Measurements from ENCODE around the gene PTPRR.

The PTPRR gene

DNA sequence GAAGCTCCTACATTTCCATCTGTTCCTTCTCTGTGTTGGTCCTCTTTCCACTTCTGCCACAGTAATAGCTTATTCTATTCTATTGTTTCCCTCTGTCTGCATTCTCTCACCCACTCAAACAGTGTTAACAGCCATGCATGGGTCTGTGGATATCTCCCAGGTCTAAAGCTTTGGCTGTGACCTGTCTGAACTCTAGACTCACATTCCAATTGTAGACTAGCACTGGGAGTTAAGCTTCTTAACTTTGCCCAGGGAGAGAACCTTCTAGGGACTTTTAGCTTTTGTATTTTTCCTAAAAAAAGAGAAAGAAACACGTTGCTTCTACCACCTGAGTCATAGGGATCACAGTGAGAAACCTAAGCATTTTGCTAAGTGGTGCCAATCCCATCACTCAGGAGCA, 36.7 kb downstream of the PTPRR start:
- Histone ChIP-seq H3K36me3 (ENCODE audit: insufficient read depth, insufficient read length, low read length) (no peaks in the 10 kb centered on the region), H3K9me3 (ENCODE audit: insufficient read depth, low read length) (no peaks in the 10 kb centered on the region), H3K27me3 (ENCODE audit: insufficient read depth, insufficient read length) (no peaks in the 10 kb centered on the region), H3K4me1 (ENCODE audit: insufficient read depth, insufficient read length) (no peaks in the 10 kb centered on the region), H3K9ac (ENCODE audit: insufficient read length, low read depth) (no peak overlapping the region), H3K4me3 (ENCODE audit: insufficient read length, low read depth) (no peak overlapping the region)
- DNase-seq (ENCODE audit: low read depth, low spot score) = no peak
- no peak for TF ChIP-seq SUZ12 (IDR thresholded peaks at IDR 0.05; ENCODE audit: extremely low read depth, insufficient read depth, insufficient read length)
- no peak for TF ChIP-seq YY1 (IDR thresholded peaks at IDR 0.05; ENCODE audit: insufficient read depth, insufficient read length)
- no peak for TF ChIP-seq ZNF274 (IDR thresholded peaks at IDR 0.05; ENCODE audit: low read depth, low read length)

DNA sequence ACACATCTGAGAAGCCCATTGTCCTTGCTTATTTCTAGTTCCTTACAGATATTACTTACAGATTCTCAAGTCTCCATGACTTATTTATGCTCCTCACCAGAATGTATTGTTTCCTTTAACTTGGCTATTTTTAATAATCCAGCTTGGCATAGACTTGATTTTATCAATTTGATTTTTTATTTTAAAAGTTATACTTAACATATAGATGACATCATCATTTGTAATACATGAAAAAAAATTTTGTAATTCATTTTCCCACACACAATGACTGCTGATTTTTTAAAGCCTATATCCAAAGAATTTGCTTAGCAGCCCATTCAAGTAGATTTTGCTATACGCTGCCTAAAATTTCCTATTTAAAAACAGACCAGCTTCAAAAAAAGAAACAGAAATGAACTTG, 39.8 kb downstream of the PTPRR start:
- H3K27me3 ChIP-seq (ENCODE audit: insufficient read depth, insufficient read length) = no peaks in the 10 kb centered on the region
- no peak for TF ChIP-seq YY1 (IDR thresholded peaks at IDR 0.05; ENCODE audit: insufficient read depth, insufficient read length)
- TF ChIP-seq SUZ12 (IDR thresholded peaks at IDR 0.05; ENCODE audit: extremely low read depth, insufficient read depth, insufficient read length) = no peak
- no peak for TF ChIP-seq ZNF274 (IDR thresholded peaks at IDR 0.05; ENCODE audit: low read depth, low read length)
- no peak overlapping the region for H3K4me3 ChIP-seq (ENCODE audit: insufficient read length, low read depth)
- no peaks in the 10 kb centered on the region for H3K9me3 ChIP-seq (ENCODE audit: insufficient read depth, low read length)
- no peaks in the 10 kb centered on the region for H3K4me1 ChIP-seq (ENCODE audit: insufficient read depth, insufficient read length)
- no peak for DNase-seq (ENCODE audit: low read depth, low spot score)
- no peaks in the 10 kb centered on the region for H3K36me3 ChIP-seq (ENCODE audit: insufficient read depth, insufficient read length, low read length)
- H3K9ac ChIP-seq (ENCODE audit: insufficient read length, low read depth) = no peak overlapping the region

DNA sequence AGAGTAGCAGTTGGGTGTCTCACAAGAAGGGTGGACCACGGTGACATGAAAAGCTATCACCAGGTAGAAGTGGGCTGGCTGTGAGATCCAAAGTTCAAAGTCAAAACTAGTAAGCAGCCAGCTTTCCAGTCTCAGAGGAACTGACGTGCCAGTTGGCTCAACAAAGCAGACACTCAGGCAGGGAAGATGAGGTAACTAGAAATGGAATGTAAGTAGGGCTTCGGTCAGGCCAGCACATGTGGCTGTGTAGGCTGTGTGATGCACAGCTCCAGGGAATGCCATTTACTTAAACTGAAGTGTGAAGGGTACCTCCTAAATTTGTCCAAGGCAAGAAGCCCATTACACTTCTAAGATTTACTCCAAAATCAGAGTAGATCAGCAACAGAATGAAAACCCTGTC, 43.6 kb downstream of the PTPRR start:
- no peak for DNase-seq (ENCODE audit: low read depth, low spot score)
- no peaks in the 10 kb centered on the region for H3K36me3 ChIP-seq (ENCODE audit: insufficient read depth, insufficient read length, low read length)
- no peaks in the 10 kb centered on the region for H3K4me1 ChIP-seq (ENCODE audit: insufficient read depth, insufficient read length)
- H3K9ac ChIP-seq (ENCODE audit: insufficient read length, low read depth) = no peak overlapping the region
- no peak for TF ChIP-seq SUZ12 (IDR thresholded peaks at IDR 0.05; ENCODE audit: extremely low read depth, insufficient read depth, insufficient read length)
- no peak for TF ChIP-seq ZNF274 (IDR thresholded peaks at IDR 0.05; ENCODE audit: low read depth, low read length)
- TF ChIP-seq YY1 (IDR thresholded peaks at IDR 0.05; ENCODE audit: insufficient read depth, insufficient read length) = no peak
- H3K9me3 ChIP-seq (ENCODE audit: insufficient read depth, low read length) = no peaks in the 10 kb centered on the region
- H3K4me3 ChIP-seq (ENCODE audit: insufficient read length, low read depth) = no peak overlapping the region
- H3K27me3 ChIP-seq (ENCODE audit: insufficient read depth, insufficient read length) = no peaks in the 10 kb centered on the region

DNA sequence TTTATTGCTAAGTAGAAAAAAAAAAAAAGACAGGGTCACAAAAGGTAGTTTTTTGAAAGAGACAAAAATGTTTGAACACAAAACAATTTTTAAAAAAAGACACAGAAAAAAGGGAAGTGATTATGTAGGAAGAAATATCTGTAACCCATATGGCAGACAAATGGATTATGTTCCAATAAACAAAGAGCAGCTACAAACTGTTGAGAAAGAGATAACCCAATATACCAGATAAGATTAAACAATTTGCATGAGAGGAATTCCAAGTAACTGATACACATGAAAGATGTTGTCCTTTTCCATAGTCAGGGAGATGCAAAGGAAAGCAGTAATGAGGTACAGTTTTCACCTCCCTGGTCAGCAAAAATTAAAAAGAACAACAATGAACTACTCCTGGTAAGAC, 44.9 kb downstream of the PTPRR start:
- no peak overlapping the region for H3K9ac ChIP-seq (ENCODE audit: insufficient read length, low read depth)
- no peak for DNase-seq (ENCODE audit: low read depth, low spot score)
- no peaks in the 10 kb centered on the region for H3K9me3 ChIP-seq (ENCODE audit: insufficient read depth, low read length)
- no peak for TF ChIP-seq YY1 (IDR thresholded peaks at IDR 0.05; ENCODE audit: insufficient read depth, insufficient read length)
- no peak for TF ChIP-seq ZNF274 (IDR thresholded peaks at IDR 0.05; ENCODE audit: low read depth, low read length)
- TF ChIP-seq SUZ12 (IDR thresholded peaks at IDR 0.05; ENCODE audit: extremely low read depth, insufficient read depth, insufficient read length) = no peak
- H3K36me3 ChIP-seq (ENCODE audit: insufficient read depth, insufficient read length, low read length) = no peaks in the 10 kb centered on the region
- H3K27me3 ChIP-seq (ENCODE audit: insufficient read depth, insufficient read length) = no peaks in the 10 kb centered on the region
- H3K4me1 ChIP-seq (ENCODE audit: insufficient read depth, insufficient read length) = no peaks in the 10 kb centered on the region
- H3K4me3 ChIP-seq (ENCODE audit: insufficient read length, low read depth) = no peak overlapping the region

DNA sequence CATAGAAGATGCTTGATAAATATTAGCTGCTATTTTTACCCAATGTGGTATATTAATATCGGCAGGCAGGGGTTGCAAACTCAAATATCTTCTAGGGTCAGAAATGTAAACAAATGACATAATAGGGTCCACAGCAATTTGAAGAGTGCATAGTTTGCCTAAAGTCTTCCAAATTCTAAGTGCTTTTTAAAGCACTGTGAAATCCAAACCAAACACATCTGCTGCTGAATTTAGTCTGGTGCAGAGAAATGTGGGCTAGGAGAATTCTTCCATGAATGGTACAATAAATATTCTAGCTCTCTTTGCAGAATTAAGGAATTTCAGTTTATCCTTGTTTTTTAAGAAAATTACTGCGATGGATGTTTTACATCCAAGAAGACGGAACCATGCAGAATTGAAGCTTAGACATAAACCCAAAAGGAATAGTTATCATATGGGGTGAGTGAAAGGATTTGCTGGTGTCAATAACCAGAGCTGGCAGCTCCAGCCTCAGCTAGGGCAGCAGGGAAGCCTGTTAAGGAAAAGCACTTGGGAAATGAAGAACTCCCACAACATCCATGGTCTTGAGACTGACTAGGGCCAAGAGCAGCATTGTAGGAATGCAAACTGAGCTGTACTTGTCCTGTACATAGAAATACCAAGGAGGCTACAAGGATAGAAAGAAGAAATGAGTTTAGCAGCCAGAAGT, 65.5 kb downstream of the PTPRR start:
- H3K36me3 ChIP-seq (ENCODE audit: insufficient read depth, insufficient read length, low read length) = no peaks in the 10 kb centered on the region
- no peak overlapping the region for H3K9ac ChIP-seq (ENCODE audit: insufficient read length, low read depth)
- TF ChIP-seq YY1 (IDR thresholded peaks at IDR 0.05; ENCODE audit: insufficient read depth, insufficient read length) (no peak), ZNF274 (IDR thresholded peaks at IDR 0.05; ENCODE audit: low read depth, low read length) (no peak), SUZ12 (IDR thresholded peaks at IDR 0.05; ENCODE audit: extremely low read depth, insufficient read depth, insufficient read length) (no peak)
- H3K4me3 ChIP-seq (ENCODE audit: insufficient read length, low read depth) = no peak overlapping the region
- H3K9me3 ChIP-seq (ENCODE audit: insufficient read depth, low read length) = no peaks in the 10 kb centered on the region
- no peak for DNase-seq (ENCODE audit: low read depth, low spot score)
- no peaks in the 10 kb centered on the region for H3K27me3 ChIP-seq (ENCODE audit: insufficient read depth, insufficient read length)
- H3K4me1 ChIP-seq (ENCODE audit: insufficient read depth, insufficient read length) = no peaks in the 10 kb centered on the region

DNA sequence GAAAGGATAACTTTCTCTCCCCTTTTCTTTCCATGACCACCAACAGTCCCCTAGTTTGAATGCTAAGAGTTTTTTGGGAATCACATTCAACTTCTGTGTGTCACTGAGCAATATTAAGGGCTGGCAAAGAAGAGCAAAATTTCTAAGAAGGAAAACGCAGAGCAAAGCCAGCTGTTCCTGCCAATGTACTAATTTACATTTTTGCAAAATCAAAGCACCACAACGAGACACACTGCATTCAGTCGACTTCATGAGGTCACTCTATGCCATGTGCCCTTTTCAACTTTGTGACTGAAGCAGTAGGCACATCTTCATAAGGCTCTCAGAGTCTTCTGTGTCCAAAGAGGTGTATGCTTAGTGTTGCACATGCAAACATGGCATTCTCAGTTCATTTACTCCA, 66.4 kb downstream of the PTPRR start:
- no peaks in the 10 kb centered on the region for H3K9me3 ChIP-seq (ENCODE audit: insufficient read depth, low read length)
- DNase-seq (ENCODE audit: low read depth, low spot score) = no peak
- no peaks in the 10 kb centered on the region for H3K4me1 ChIP-seq (ENCODE audit: insufficient read depth, insufficient read length)
- H3K36me3 ChIP-seq (ENCODE audit: insufficient read depth, insufficient read length, low read length) = no peaks in the 10 kb centered on the region
- no peak overlapping the region for H3K9ac ChIP-seq (ENCODE audit: insufficient read length, low read depth)
- H3K27me3 ChIP-seq (ENCODE audit: insufficient read depth, insufficient read length) = no peaks in the 10 kb centered on the region
- no peak overlapping the region for H3K4me3 ChIP-seq (ENCODE audit: insufficient read length, low read depth)
- TF ChIP-seq YY1 (IDR thresholded peaks at IDR 0.05; ENCODE audit: insufficient read depth, insufficient read length) (no peak), ZNF274 (IDR thresholded peaks at IDR 0.05; ENCODE audit: low read depth, low read length) (no peak), SUZ12 (IDR thresholded peaks at IDR 0.05; ENCODE audit: extremely low read depth, insufficient read depth, insufficient read length) (no peak)

DNA sequence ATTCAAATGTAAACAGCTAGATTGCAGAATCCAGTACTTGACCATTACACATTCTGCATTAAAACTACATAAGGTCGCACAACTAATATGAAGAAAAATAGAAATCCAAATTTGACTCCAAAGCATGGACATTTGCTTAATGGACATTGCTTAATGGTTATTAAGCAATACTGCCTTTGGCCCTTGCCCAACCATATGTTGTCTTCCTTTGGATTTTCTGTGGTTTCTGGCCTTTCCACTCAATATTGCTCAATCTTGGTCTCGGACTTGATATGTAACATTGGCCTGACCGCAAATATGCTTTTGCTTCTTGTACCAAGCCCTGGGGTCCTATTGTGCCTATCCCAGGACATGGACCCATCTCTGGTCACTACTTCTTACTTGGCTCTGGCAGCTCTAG, 67.2 kb downstream of the PTPRR start:
- TF ChIP-seq ZNF274 (IDR thresholded peaks at IDR 0.05; ENCODE audit: low read depth, low read length) (no peak), YY1 (IDR thresholded peaks at IDR 0.05; ENCODE audit: insufficient read depth, insufficient read length) (no peak), SUZ12 (IDR thresholded peaks at IDR 0.05; ENCODE audit: extremely low read depth, insufficient read depth, insufficient read length) (no peak)
- Histone ChIP-seq H3K27me3 (ENCODE audit: insufficient read depth, insufficient read length) (no peaks in the 10 kb centered on the region), H3K9ac (ENCODE audit: insufficient read length, low read depth) (no peak overlapping the region), H3K36me3 (ENCODE audit: insufficient read depth, insufficient read length, low read length) (no peaks in the 10 kb centered on the region), H3K4me1 (ENCODE audit: insufficient read depth, insufficient read length) (no peaks in the 10 kb centered on the region), H3K9me3 (ENCODE audit: insufficient read depth, low read length) (no peaks in the 10 kb centered on the region), H3K4me3 (ENCODE audit: insufficient read length, low read depth) (no peak overlapping the region)
- no peak for DNase-seq (ENCODE audit: low read depth, low spot score)

Data from NT2/D1 (cell line).